PC-9 (cell line): Measurements from ENCODE around the gene TLE5. TPM values are rescaled to one million over a fixed set of nuclear protein-coding genes. Genes with fewer than 3 reads are reported as not detected.

Experiments
- BruUV-seq: library from RNA; stranded (reverse); fragments of 400-500 nt; replicated peaks from 2 replicates; lab custom pipeline; 2021; lab: Mats Ljungman, UMichigan
- CTCF ChIA-PET: fragments of 300-600 bp; sonication (Branson Sonifier 250); formaldehyde crosslinking; loops from one replicate; lab custom pipeline; 2022; ENCODE audit warnings: antibody characterized with exemption; lab: Charles Lee
- POLR2A ChIA-PET: fragments of 300-600 bp; sonication (Branson Sonifier 250); formaldehyde crosslinking; loops from one replicate; lab custom pipeline; 2022; ENCODE audit warnings: antibody characterized with exemption; ENCODE audit not compliant: unreplicated experiment; lab: Charles Lee
- DNase-seq, 2 experiments: peaks; one replicate each; pipeline versions ENCODE4 v3.0.0 to v3.0.0-alpha.2; 2015 to 2022; ENCODE audit warnings: mixed read lengths in 1 of 2
- H2AFZ ChIP-seq: fragments of 200-600 bp; sonication (generic); 2 replicates; pipeline ENCODE4 v1.8.1; 2017; ENCODE audit warnings: antibody characterized with exemption
- H3F3A ChIP-seq: fragments of 200-600 bp; sonication (generic); 2 replicates; pipeline ENCODE4 v1.8.1; 2017; ENCODE audit warnings: antibody characterized with exemption, mild to moderate bottlenecking, low read depth; ENCODE audit not compliant: insufficient read depth
- H3K27ac ChIP-seq: fragments of 200-600 bp; sonication (generic); 2 replicates; pipeline ENCODE4 v1.6.1; 2016; ENCODE audit warnings: mixed run types
- H3K27me3 ChIP-seq: fragments of 200-600 bp; sonication (generic); 2 replicates; pipeline ENCODE4 v1.6.1; 2016; ENCODE audit warnings: low read depth, mixed run types; ENCODE audit not compliant: insufficient read depth
- H3K36me3 ChIP-seq: fragments of 200-600 bp; sonication (generic); 2 replicates; pipeline ENCODE4 v1.6.1; 2016; ENCODE audit warnings: low read depth, mixed run types
- H3K4me1 ChIP-seq: fragments of 200-600 bp; sonication (generic); replicated peaks from 2 replicates; pipeline ENCODE4 v1.6.1; 2016; ENCODE audit warnings: mixed run types; ENCODE audit not compliant: insufficient read depth
- H3K4me2 ChIP-seq: fragments of 200-600 bp; sonication (generic); 2 replicates; pipeline ENCODE4 v1.6.1; 2017; ENCODE audit warnings: mixed run types
- H3K4me3 ChIP-seq: fragments of 200-600 bp; sonication (generic); 2 replicates; pipeline ENCODE4 v1.6.1; 2016; ENCODE audit warnings: mixed run types
- H3K79me2 ChIP-seq: fragments of 200-600 bp; sonication (generic); 2 replicates; pipeline ENCODE4 v1.6.1; 2017; ENCODE audit warnings: low read depth, mixed run types
- H3K9me2 ChIP-seq: fragments of 200-600 bp; sonication (generic); 2 replicates; pipeline ENCODE4 v1.8.1; 2017; ENCODE audit warnings: mild to moderate bottlenecking; ENCODE audit not compliant: insufficient read depth
- H3K9me3 ChIP-seq: fragments of 200-600 bp; sonication (generic); 2 replicates; pipeline ENCODE4 v1.8.1; 2016; ENCODE audit warnings: low read depth; ENCODE audit not compliant: insufficient read depth
- H4K20me1 ChIP-seq: fragments of 200-600 bp; sonication (generic); 2 replicates; pipeline ENCODE4 v1.8.1; 2017; ENCODE audit not compliant: insufficient read depth
- EZH2 ChIP-seq: fragments of 200-600 bp; sonication (generic); IDR thresholded peaks from 2 replicates; pipeline ENCODE4 v1.8.0; 2017; ENCODE audit warnings: antibody characterized with exemption, low read depth
- intact Hi-C: fragments of 100-400 bp; cut with micrococcal nuclease; formaldehyde crosslinking; loops from one replicate; pipeline ENCODE4 v1.10.0; 2022; ENCODE audit not compliant: unreplicated experiment
- total RNA-seq: library from RNA; stranded (reverse); gene quantifications from 2 replicates; pipeline ENCODE4 v1.2.3, GENCODE V29; 2021
- TF ChIP-seq, protein P1 (sequence below): fragments of 200-600 bp; sonication (generic); conservative IDR thresholded peaks from 2 replicates; pipeline ENCODE4 v1.6.1; 2017; ENCODE audit warnings: mixed run types, antibody characterized with exemption, mild to moderate bottlenecking, moderate library complexity

The TLE5 gene
- total RNA-seq, 1 experiment from 2014 or later, result 217 TPM

DNA sequence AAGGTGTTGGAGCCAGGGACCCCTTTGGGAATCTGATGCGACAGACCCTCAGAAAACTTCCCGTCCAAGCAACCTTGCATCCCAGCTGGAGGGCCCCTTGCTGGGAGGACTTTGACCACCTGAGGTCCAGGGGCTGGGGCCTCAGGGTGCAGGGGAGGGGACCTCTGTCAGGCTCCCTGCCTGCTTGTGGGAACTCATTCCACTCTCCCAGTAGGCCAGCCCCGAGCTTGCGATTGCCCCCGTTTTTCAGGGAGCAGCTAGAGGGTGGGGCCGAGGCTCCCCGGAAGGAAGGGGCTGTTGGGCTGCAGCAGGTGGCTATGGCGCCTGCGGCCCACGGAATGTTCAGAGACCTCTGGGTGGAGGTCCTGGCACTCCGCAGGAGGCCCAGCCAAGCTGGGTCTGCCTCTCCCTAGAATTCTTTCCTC is 34.6 kb upstream of the TLE5 start:
- Histone ChIP-seq H3F3A (no peaks in the 10 kb centered on the region), H2AFZ (no peak overlapping the region), H3K4me2 (no peak overlapping the region), H3K4me3 (no peak overlapping the region), H3K27me3 (no peaks in the 10 kb centered on the region), H4K20me1 (peaks cover 17% of the 10 kb centered on the region), H3K79me2 (peaks cover 60% of the 10 kb centered on the region), H3K9me2 (no peaks in the 10 kb centered on the region), H3K27ac (no peak overlapping the region), H3K4me1 (no peaks in the 10 kb centered on the region), H3K9me3 (no peaks in the 10 kb centered on the region), H3K36me3 (no peaks in the 10 kb centered on the region)
- no peak for DNase-seq
- ChIA-PET CTCF (no interaction called here), POLR2A (no interaction called here)
- TF ChIP-seq, protein P1, sequence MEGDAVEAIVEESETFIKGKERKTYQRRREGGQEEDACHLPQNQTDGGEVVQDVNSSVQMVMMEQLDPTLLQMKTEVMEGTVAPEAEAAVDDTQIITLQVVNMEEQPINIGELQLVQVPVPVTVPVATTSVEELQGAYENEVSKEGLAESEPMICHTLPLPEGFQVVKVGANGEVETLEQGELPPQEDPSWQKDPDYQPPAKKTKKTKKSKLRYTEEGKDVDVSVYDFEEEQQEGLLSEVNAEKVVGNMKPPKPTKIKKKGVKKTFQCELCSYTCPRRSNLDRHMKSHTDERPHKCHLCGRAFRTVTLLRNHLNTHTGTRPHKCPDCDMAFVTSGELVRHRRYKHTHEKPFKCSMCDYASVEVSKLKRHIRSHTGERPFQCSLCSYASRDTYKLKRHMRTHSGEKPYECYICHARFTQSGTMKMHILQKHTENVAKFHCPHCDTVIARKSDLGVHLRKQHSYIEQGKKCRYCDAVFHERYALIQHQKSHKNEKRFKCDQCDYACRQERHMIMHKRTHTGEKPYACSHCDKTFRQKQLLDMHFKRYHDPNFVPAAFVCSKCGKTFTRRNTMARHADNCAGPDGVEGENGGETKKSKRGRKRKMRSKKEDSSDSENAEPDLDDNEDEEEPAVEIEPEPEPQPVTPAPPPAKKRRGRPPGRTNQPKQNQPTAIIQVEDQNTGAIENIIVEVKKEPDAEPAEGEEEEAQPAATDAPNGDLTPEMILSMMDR, result no peak
- no peak for TF ChIP-seq EZH2
- intact Hi-C loops, result no loop called here
- no TSS peak for BruUV-seq

DNA sequence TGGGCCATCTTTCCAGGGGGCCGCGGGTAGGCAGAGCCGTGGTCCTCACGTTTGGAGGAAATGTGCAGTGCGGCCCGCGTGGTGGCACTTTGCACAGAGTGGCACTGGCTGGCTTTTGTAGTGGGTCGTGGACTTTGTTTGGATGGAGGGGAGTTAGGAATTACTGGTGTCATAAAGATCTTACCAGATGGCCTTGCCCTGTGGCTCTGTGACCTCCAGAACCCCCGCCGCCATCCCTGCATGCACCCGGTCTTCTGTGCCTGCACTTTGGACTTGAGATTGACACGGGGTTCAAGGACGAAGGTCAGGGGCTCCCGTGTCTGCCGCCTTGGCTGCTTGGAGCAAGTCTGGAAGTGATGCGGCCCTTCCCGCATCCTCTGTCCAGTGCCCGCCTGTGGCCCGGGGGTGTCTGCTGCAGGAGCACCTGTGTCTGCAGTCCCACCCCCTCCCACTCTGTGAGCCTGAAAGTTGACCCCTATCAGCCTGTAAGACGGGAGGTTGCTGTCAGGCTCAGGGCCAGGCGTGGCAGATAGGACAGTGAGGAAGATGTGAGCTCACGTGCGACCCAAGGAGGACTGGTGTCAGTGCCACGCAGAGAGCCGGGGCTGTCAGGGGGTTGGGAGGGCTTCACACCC is 34.1 kb upstream of the TLE5 start:
- no peaks in the 10 kb centered on the region for H3K4me1 ChIP-seq
- TF ChIP-seq, protein P1, result no peak
- no peak for TF ChIP-seq EZH2
- no peak overlapping the region for H3K27ac ChIP-seq
- ChIA-PET CTCF (no interaction called here), POLR2A (no interaction called here)
- H2AFZ ChIP-seq, result no peak overlapping the region
- BruUV-seq, result TSS peak; percentile 40
- H3K9me2 ChIP-seq, result no peaks in the 10 kb centered on the region
- no peaks in the 10 kb centered on the region for H3K36me3 ChIP-seq
- DNase-seq, result no peak
- H3K79me2 ChIP-seq, result peaks cover 60% of the 10 kb centered on the region
- peaks cover 17% of the 10 kb centered on the region for H4K20me1 ChIP-seq
- no peaks in the 10 kb centered on the region for H3K9me3 ChIP-seq
- H3K4me3 ChIP-seq, result no peak overlapping the region
- intact Hi-C loops, result no loop called here
- H3K27me3 ChIP-seq, result no peaks in the 10 kb centered on the region
- no peaks in the 10 kb centered on the region for H3F3A ChIP-seq
- peak overlapping the region; percentile 83; the same call in 1 of the 2 replicates for H3K4me2 ChIP-seq

DNA sequence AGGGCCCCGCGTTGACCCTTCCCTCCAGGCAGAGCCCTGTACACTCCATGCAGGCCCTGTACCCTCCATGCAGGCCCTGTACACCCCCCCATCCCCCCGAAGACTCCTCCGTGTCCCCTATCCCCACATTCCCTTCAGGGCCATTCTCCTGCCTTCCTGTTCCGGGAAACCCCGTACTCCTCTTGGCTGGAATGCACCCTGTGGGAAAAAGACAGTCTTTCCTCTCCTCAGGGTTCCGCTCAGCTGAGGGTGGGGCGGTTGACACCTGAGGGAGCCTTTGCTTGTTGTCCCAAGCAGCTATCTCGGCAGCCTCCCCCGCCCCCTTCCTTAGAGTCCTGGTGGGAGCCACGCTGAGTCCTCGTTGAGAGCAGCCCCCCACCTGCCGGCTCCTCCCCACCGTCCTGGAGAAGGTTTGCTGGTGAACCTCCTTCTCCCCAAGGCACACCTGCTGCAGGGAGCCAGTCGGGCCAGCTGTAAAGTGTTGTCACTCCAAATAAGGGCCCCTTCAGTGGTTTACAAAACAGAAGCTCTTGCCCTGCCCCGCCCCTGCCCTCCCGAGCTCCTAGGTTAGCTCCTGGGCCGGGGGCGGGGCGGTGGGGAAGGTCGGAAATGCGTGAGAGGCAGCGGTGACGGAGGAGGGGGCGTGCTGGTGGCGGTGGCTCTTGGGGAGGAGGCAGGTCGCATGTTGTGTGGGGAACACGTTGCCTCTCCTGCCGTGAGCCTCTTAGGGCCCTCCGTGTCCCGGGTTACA is 33.3 kb upstream of the TLE5 start:
- peaks cover 17% of the 10 kb centered on the region for H4K20me1 ChIP-seq

More for the DNA sequence above, 33.3 kb upstream of the TLE5 start:
- H3K9me3 ChIP-seq, result no peaks in the 10 kb centered on the region
- DNase-seq, result no peak
- no peaks in the 10 kb centered on the region for H3F3A ChIP-seq
- no peaks in the 10 kb centered on the region for H3K27me3 ChIP-seq
- CTCF ChIA-PET, result no interaction called here
- H3K4me1 ChIP-seq, result no peaks in the 10 kb centered on the region
- intact Hi-C loops, result no loop called here
- H3K4me2 ChIP-seq, result peak overlapping the region; percentile 83
- peak overlapping the region; percentile 75 for H3K4me3 ChIP-seq
- H3K79me2 ChIP-seq, result peaks cover 54% of the 10 kb centered on the region
- no peaks in the 10 kb centered on the region for H3K9me2 ChIP-seq
- no TSS peak for BruUV-seq
- no peak for TF ChIP-seq EZH2
- TF ChIP-seq, protein P1, result no peak
- H2AFZ ChIP-seq, result no peak overlapping the region
- POLR2A ChIA-PET, result interaction anchor here (1.4 kb wide), 1 partner anchor 145 kb away, joined by 36 read pairs; no protein-coding TSS in a partner anchor
- no peaks in the 10 kb centered on the region for H3K36me3 ChIP-seq
- H3K27ac ChIP-seq, result no peak overlapping the region
